AG04449 (cell line): ENCODE measurements around the gene PPP1R14B.

ENCODE experiments used
- CTCF ChIA-PET: fragments of 350-600 bp; formaldehyde crosslinking; extraction: SDS; loops from one replicate; lab custom pipeline; 2021; ENCODE audit warnings: antibody characterized with exemption; lab: Yijun Ruan, JAX
- POLR2A ChIA-PET: fragments of 400-600, 350-600 bp; formaldehyde crosslinking; extraction: SDS; loops from one replicate; lab custom pipeline; 2020; ENCODE audit warnings: antibody characterized with exemption, inconsistent platforms; lab: Yijun Ruan, JAX
- DNase-seq: peaks from one replicate; pipeline ENCODE4 v3.0.0-alpha.2; 2010; ENCODE audit warnings: low read depth, low spot score
- H3K4me3 ChIP-seq: 2 replicates; pipeline ENCODE4 v1.5.1; 2011; ENCODE audit warnings: low read depth, mild to moderate bottlenecking, control low read depth, low read length
- CTCF ChIP-seq: IDR thresholded peaks from one replicate; pipeline ENCODE4 v1.5.1; 2011; ENCODE audit warnings: mild to moderate bottlenecking, moderate library complexity, low read length, control low read depth, inconsistent platforms; ENCODE audit not compliant: insufficient read depth; ENCODE audit errors: missing control alignments

PPP1R14B gene

GRCh38 chr11:64287676-64288352, 41.1 kb upstream of the PPP1R14B start:
- H3K4me3 ChIP-seq, result no peak overlapping the region
- ChIA-PET CTCF (interaction anchor here (0.6 to 10.7 kb wide), 6 partner anchors 10 to 83 kb away, joined by 3 to 166 read pairs (median 12); partner anchors contain the start of genes CATSPERZ, ESRRA and PLCB3), POLR2A (no interaction called here)

GRCh38 chr11:64286801-64287159, 40.0 kb upstream of the PPP1R14B start:
- TF ChIP-seq CTCF, result no peak
- no peak for DNase-seq
- ChIA-PET POLR2A (no interaction called here), CTCF (interaction anchor here (5.4 to 10.7 kb wide), 2 partner anchors 16 to 68 kb away, joined by 26 to 166 read pairs; partner anchors contain the start of genes CATSPERZ and ESRRA)
- H3K4me3 ChIP-seq, result no peak overlapping the region

More at GRCh38 chr11:64287676-64288352, 41.1 kb upstream of the PPP1R14B start:
- DNase-seq, result no peak
- no peak for TF ChIP-seq CTCF

- DNase-seq, result no peak
- peak overlapping the region; percentile 73 for H3K4me3 ChIP-seq
- ChIA-PET POLR2A (interaction anchor here (1.0 to 1.7 kb wide), 2 partner anchors 16 to 32 kb away, joined by 3 to 9 read pairs; partner anchors contain the start of gene PRDX5), CTCF (interaction anchor here (4.0 to 10.7 kb wide), 3 partner anchors 15 to 69 kb away, joined by 26 to 166 read pairs (median 26); partner anchors contain the start of genes CATSPERZ and ESRRA)
- no peak for TF ChIP-seq CTCF
Measured at GRCh38 chr11:64285885-64286800, 39.4 kb upstream of the PPP1R14B start.

- ChIA-PET POLR2A (interaction anchor here (0.9 to 1.7 kb wide), 4 partner anchors 13 to 33 kb away, joined by 3 to 9 read pairs (median 6); partner anchors contain the start of gene PRDX5), CTCF (interaction anchor here (1.1 to 10.7 kb wide), 4 partner anchors 14 to 70 kb away, joined by 4 to 166 read pairs (median 26); partner anchors contain the start of genes CATSPERZ and ESRRA)
- no peak for DNase-seq
- no peak for TF ChIP-seq CTCF
- H3K4me3 ChIP-seq, result peak within 1 kb of the TSS; percentile 73
Measured at GRCh38 chr11:64284962-64285884, 38.5 kb upstream of the PPP1R14B start, which contains the start of gene GPR137. GPR137 (plus strand) TSS chr11:64285848; CDS start chr11:64286525, 677 bp downstream.

DNA sequence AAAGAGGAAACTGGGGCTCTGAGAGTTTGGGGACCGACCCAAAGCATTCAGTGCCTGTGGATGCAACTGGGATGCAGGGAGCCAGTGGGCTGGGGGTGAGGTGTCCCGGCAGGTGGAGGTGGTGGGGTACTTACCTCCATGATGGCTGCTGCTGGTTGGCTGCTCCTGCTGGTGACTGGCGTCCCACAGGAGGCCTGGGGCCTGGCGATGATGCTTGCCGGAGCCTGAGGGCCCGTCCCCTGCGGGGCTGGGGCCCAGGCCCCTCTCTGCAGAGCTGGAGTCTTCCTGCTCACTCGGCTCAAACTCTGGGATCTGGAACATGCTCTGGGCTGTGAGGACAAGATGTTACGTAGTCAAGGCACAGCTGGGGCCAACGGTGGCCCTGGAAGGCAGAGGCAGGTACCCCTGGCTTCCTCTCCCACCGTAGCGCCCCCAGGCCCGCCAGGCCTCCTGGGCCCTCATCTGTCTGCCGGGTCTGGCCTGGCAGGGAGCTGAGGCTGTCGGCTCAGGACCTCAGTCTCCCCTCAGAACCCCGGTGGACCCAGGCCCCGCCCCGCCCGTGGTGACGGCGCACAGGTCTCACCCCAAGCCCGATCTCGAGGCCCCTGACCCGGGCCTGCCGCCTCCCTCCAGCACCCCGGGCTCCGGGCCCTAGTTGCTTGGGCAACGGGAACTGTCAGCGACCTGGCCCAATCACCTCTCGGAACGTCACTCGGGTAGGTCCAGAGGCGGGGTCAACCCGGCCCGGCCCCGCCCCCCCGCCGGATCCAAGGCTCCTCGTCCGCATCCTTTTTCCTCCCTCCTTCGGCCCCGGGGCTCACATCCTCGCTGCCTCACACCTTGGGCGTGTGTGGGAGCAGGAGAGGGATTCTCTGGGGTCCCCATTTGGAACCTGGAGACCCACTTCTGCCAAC, 37.6 kb upstream of the PPP1R14B start, which contains the start of gene BAD:
Gene BAD (minus strand): TSS at position 618 of the 914 bp plus-strand sequence. CDS start 297 bp downstream, at position 321.
- no peak for DNase-seq
- no peak for TF ChIP-seq CTCF
- peak within 1 kb of the TSS; percentile 73 for H3K4me3 ChIP-seq
- POLR2A ChIA-PET, result interaction anchor here (0.9 to 2.2 kb wide), 5 partner anchors 12 to 16 kb away, joined by 3 to 9 read pairs (median 7); no protein-coding TSS in a partner anchor
- CTCF ChIA-PET, result interaction anchor here (0.9 to 10.7 kb wide), 8 partner anchors 10 to 404 kb away, joined by 3 to 166 read pairs (median 8); partner anchors contain the start of genes CATSPERZ and ESRRA
